HepG2 (cell line): Measurements from ENCODE around the gene WARS2. TPM values are rescaled to one million over a fixed set of nuclear protein-coding genes. Genes with fewer than 3 reads are reported as not detected.

Experiments
- MEIS2 ChIP-seq: sonication (generic); formaldehyde crosslinking; IDR thresholded peaks from 2 replicates; pipeline ENCODE4 v1.9.0; 2021; ENCODE audit warnings: mild to moderate bottlenecking, missing genetic modification reagents
- ZNF609 ChIP-seq: sonication (generic); formaldehyde crosslinking; IDR thresholded peaks from 2 replicates; pipeline ENCODE4 v1.4.0; 2020; ENCODE audit warnings: mild to moderate bottlenecking, missing genetic modification reagents, borderline replicate concordance
- ZNF646 ChIP-seq: sonication (generic); formaldehyde crosslinking; IDR thresholded peaks from 2 replicates; pipeline ENCODE4 v1.9.0; 2021; ENCODE audit warnings: mild to moderate bottlenecking, missing genetic modification reagents
- ZNF672 ChIP-seq: sonication (generic); formaldehyde crosslinking; IDR thresholded peaks from 2 replicates; pipeline ENCODE4 v1.8.1; 2022; ENCODE audit warnings: missing genetic modification reagents
- ZNF691 ChIP-seq: sonication (generic); formaldehyde crosslinking; IDR thresholded peaks from 2 replicates; pipeline ENCODE4 v1.4.0; 2020; ENCODE audit warnings: missing genetic modification reagents, low read depth, mild to moderate bottlenecking, borderline replicate concordance
- ZNF761 ChIP-seq: sonication (generic); formaldehyde crosslinking; conservative IDR thresholded peaks from 2 replicates; pipeline ENCODE4 v1.4.0; 2020; ENCODE audit warnings: mild to moderate bottlenecking, missing genetic modification reagents
- polyA plus RNA-seq, 8 experiments: library from polyadenylated mRNA; depleted of rRNA in 3 of 8; stranded (reverse) in 7 of 8; unstranded in 1 of 8; fragments of >200 nt; fragmentation: Illumina TruSeq in 4 of 8; extraction: Trizol in 4 of 8; gene quantifications; 2 replicates each; pipeline versions ENCODE4 v1.2.1 to v1.2.3, GENCODE V29; 2011 to 2016; ENCODE audit warnings: low read depth in 4 of 8, missing spikeins in 1 of 8, mixed read lengths in 1 of 8; ENCODE audit not compliant: insufficient read depth in 1 of 8
- total RNA-seq, 5 experiments: library from RNA; depleted of rRNA; stranded (reverse); fragments of >200 nt; fragmentation: Illumina TruSeq; extraction: Trizol; gene quantifications; 2 replicates each; pipeline ENCODE4 v1.2.3, GENCODE V29; 2016; ENCODE audit warnings: low read depth in 1 of 5

WARS2 gene
- total and polyA plus RNA-seq, 2 of the 13 experiments (the other 11 are each of a cell fraction or from before 2014, with no cell fraction given), result 12.4 to 18.8 TPM

- TF ChIP-seq ZNF609 (CRISPR knock-in tag), result peak; percentile 31; the same call in 1 of the 2 replicates
- 0 out of 2 replicates have a peak, but pooled peaks have one; percentile 25 for TF ChIP-seq ZNF691 (CRISPR knock-in tag)
- TF ChIP-seq ZNF646 (CRISPR knock-in tag), result peak; percentile 17; the same call in 1 of the 2 replicates
- 0 out of 2 replicates have a peak, but pooled peaks have one; percentile 14 for TF ChIP-seq MEIS2 (CRISPR knock-in tag)
- 0 out of 2 replicates have a peak, but pooled peaks have one; percentile 22 for TF ChIP-seq ZNF672 (CRISPR knock-in tag)
- 0 out of 2 replicates have a peak, but pooled peaks have one; percentile 51 for TF ChIP-seq ZNF761 (CRISPR knock-in tag)
These were observed 636 bp downstream of the WARS2 start (continued) for GRCh38 chr1:119139857-119140176.
